Measurements from ENCODE around the gene GRAP2. TPM values are rescaled to one million over a fixed set of nuclear protein-coding genes. Genes with fewer than 3 reads are reported as not detected.

Gene GRAP2
- total and polyA plus RNA-seq, 11 donors, result 0.24 to 5.0 (median 0.85) TPM; not detected in 1

DNA sequence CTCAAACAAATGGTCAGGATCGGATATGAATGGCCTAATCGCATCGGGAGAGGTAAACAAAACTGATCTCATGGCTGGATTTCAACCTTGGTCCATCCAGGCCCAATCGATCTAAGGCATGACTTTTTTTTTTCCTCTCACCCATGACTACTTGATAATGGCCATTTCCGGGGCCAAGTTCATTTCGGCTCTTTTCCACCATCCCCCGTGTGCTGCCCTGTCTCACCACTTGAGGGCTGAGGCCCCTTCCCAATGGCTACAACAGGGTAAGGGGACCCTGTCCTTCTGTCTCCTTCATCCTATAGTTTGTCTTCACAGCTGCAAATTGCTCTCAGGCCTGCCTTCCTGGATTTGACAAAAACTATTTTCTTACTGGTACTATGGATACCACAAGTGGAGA, 26.7 kb downstream of the GRAP2 start:
- 51 to 54% (median 52%) methylated on average over 7 of the region's 7 CpGs for WGBS, 4 donors
- Histone ChIP-seq H3K4me1 (peaks cover 0 to 50% (median 0%) of the 10 kb centered on the region in 12 donors), H3K36me3 (no peaks in the 10 kb centered on the region), H3K9me3 (no peaks in the 10 kb centered on the region), H3K27me3 (peaks cover 0 to 77% (median 8%) of the 10 kb centered on the region in 9 donors), H3K27ac (no peak overlapping the region), H3K4me3 (peak overlapping the region in 1 of 12 donors; percentile 28)
- TF ChIP-seq POLR2A (IDR thresholded peaks at IDR 0.05), result no peak
- TF ChIP-seq, protein P1, sequence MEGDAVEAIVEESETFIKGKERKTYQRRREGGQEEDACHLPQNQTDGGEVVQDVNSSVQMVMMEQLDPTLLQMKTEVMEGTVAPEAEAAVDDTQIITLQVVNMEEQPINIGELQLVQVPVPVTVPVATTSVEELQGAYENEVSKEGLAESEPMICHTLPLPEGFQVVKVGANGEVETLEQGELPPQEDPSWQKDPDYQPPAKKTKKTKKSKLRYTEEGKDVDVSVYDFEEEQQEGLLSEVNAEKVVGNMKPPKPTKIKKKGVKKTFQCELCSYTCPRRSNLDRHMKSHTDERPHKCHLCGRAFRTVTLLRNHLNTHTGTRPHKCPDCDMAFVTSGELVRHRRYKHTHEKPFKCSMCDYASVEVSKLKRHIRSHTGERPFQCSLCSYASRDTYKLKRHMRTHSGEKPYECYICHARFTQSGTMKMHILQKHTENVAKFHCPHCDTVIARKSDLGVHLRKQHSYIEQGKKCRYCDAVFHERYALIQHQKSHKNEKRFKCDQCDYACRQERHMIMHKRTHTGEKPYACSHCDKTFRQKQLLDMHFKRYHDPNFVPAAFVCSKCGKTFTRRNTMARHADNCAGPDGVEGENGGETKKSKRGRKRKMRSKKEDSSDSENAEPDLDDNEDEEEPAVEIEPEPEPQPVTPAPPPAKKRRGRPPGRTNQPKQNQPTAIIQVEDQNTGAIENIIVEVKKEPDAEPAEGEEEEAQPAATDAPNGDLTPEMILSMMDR (IDR thresholded peaks at IDR 0.05), result no peak
- ATAC-seq, result no peak
- no peak for DNase-seq
- intact Hi-C loops (cut with DNase I), result no loop called here

DNA sequence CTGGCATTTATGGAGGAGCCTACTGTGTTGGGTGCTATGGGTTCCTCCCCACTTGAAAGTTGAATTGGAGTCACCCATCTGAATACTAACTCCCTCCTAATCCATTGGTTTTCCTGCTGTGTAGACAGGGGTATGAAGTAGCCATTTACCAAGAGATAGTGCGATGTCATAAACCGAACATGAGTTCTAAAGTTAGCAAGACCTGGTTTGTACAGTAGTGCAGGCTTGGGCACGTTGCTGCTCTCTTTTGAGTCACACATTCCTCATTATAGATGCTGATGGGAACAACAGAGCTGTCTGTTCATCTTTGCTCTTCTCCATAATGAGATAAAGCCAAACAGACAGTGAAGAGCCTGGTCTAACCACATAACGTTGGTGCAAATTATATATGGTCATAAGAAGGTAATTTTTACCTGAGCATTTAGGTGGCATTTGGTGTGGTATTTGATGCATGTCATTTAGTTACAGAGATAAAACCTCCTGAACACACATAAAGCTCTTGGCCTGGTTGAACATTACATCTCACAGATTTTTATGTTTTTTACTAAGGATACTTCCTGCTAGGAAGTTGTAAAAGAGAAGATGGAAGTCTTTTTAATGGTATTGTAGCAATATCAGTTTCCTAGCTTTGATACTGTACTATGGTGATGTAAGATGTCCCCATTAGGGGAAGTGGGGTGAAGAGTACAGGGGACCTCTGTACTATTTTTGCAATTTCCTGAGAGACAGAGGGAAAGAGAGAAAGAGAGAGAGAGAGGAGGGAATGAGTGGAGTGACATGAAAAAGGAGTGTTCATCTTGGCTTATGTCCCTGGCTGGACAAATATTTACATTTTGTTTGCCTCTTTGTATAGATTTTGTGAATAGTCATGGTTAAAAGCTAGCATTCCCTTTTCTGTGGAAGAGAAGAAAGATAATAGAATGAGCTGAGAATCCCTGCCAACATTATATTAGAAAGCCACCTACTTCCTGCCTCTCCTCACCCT, 27.9 kb downstream of the GRAP2 start:
- peaks cover 0 to 43% (median 0%) of the 10 kb centered on the region in 12 donors for H3K4me1 ChIP-seq
- H3K9me3 ChIP-seq, result no peaks in the 10 kb centered on the region
- TF ChIP-seq POLR2A (IDR thresholded peaks at IDR 0.05), result no peak
- TF ChIP-seq, protein P1 (IDR thresholded peaks at IDR 0.05), result no peak
- intact Hi-C loops (cut with DNase I), result no loop called here
- ATAC-seq (no peak), DNase-seq (no peak)
- no peak overlapping the region for H3K27ac ChIP-seq
- H3K36me3 ChIP-seq, result no peaks in the 10 kb centered on the region
- peaks cover 0 to 77% (median 11%) of the 10 kb centered on the region in 9 donors for H3K27me3 ChIP-seq
- 70 to 78% (median 75%) methylated on average over 4 of the region's 4 CpGs for WGBS, 4 donors
- no peak overlapping the region for H3K4me3 ChIP-seq

DNA sequence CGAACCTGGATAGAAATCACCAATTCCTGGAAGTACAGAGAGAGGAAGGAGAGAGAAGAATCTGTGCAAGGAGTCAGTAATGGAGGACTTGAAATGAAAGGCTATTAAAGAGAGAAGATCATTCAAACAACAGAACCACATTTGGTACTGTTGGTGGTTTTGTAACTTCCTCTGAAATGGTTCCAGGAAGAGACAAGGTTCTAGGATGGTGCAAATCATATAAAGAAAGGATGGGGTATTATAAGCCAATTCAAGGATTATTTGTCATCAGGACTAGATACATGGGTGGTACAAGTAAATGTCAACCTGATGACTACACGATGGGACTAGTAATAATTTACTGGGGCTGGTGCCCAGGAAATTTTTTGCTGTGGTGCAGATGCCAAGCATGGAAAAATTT, 30.4 kb downstream of the GRAP2 start:
- ATAC-seq (no peak), DNase-seq (no peak)
- H3K9me3 ChIP-seq, result no peaks in the 10 kb centered on the region
- 61 to 69% (median 65%) methylated on average over 2 of the region's 2 CpGs for WGBS, 4 donors
- peaks cover 0 to 72% (median 11%) of the 10 kb centered on the region in 9 donors for H3K27me3 ChIP-seq
- TF ChIP-seq, protein P1 (IDR thresholded peaks at IDR 0.05), result no peak
- no peak for TF ChIP-seq POLR2A (IDR thresholded peaks at IDR 0.05)
- peaks cover 0 to 34% (median 0%) of the 10 kb centered on the region in 12 donors for H3K4me1 ChIP-seq
- no peak overlapping the region for H3K4me3 ChIP-seq
- H3K27ac ChIP-seq, result no peak overlapping the region
- intact Hi-C loops (cut with DNase I), result loop anchor here in 2 of 10 donors (5.0 to 10.0 kb wide), 2 partner anchors 91 to 94 kb away; no protein-coding TSS in a partner anchor
- H3K36me3 ChIP-seq, result no peaks in the 10 kb centered on the region

DNA sequence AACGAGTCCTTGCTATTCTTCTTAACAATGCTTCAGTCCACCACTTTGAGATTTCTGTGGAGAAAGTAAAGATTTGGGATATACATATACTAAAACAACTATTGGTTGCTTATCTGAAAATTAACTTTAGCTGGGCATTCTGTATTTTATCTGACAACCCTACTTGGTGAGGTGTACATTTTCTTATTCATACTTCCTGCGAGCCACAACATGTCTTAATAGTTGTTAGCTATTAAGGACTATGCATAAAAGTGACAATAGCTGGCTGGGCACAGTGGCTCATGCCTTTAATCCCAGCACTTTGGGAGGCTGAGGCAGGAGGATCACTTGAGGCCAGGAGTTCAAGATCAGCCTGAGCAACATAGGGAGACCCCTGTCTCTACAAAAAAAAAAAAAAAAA, 31.3 kb downstream of the GRAP2 start:
- Histone ChIP-seq H3K36me3 (no peaks in the 10 kb centered on the region), H3K27ac (no peak overlapping the region), H3K4me3 (no peak overlapping the region), H3K27me3 (peaks cover 0 to 63% (median 11%) of the 10 kb centered on the region in 9 donors), H3K9me3 (no peaks in the 10 kb centered on the region), H3K4me1 (peaks cover 0 to 25% (median 0%) of the 10 kb centered on the region in 12 donors)
- TF ChIP-seq POLR2A (IDR thresholded peaks at IDR 0.05), result no peak
- ATAC-seq, result no peak
- WGBS, 4 donors, result 68 to 75% (median 71%) methylated on average over 2 of the region's 2 CpGs
- intact Hi-C loops (cut with DNase I), result loop anchor here in 4 of 10 donors (2.0 to 10.0 kb wide), 3 partner anchors 90 to 93 kb away; no protein-coding TSS in a partner anchor
- no peak for DNase-seq
